Activated CD8-positive, alpha-beta T cell treated with anti-CD3 and anti-CD28 coated beads, Interleukin-2, amount 10 ng/mL, durations not matched to agents 7 days and 5 days (primary cell): ENCODE measurements around the gene CTNNB1. TPM values are rescaled to one million over a fixed set of nuclear protein-coding genes. Genes with fewer than 3 reads are reported as not detected.

Source experiments
- ATAC-seq: fragments of 150-1000 bp; cut with Tn5 transposase; one replicate; pipeline ENCODE4 v1.10.0; 2021; ENCODE audit warnings: moderate library complexity
- CTCF ChIA-PET: fragments of 350-600 bp; sonication (Branson Sonifier 250); formaldehyde crosslinking; loops from one replicate; lab custom pipeline; 2021; ENCODE audit warnings: antibody characterized with exemption; lab: Charles Lee
- POLR2A ChIA-PET: fragments of 350-600 bp; sonication (Branson Sonifier 250); formaldehyde crosslinking; loops from one replicate; lab custom pipeline; 2021; ENCODE audit warnings: antibody characterized with exemption; lab: Charles Lee
- DNase-seq: peaks from one replicate; pipeline ENCODE4 v3.0.0-alpha.2; 2020
- H3K27ac Mint-ChIP-seq: one replicate; pipeline ENCODE4 v1.8.0; 2021; ENCODE audit warnings: mild to moderate bottlenecking, mixed read lengths
- H3K27me3 Mint-ChIP-seq: one replicate; pipeline ENCODE4 v1.8.0; 2021; ENCODE audit warnings: low read depth, mixed read lengths
- H3K36me3 Mint-ChIP-seq: one replicate; pipeline ENCODE4 v1.8.0; 2021; ENCODE audit warnings: low read depth, mixed read lengths
- H3K4me1 Mint-ChIP-seq: one replicate; pipeline ENCODE4 v1.8.0; 2021; ENCODE audit warnings: low read depth, mixed read lengths
- H3K4me3 Mint-ChIP-seq: one replicate; pipeline ENCODE4 v1.8.0; 2021; ENCODE audit warnings: mild to moderate bottlenecking, mixed read lengths
- H3K9me3 Mint-ChIP-seq: one replicate; pipeline ENCODE4 v1.8.0; 2022; ENCODE audit warnings: mixed read lengths; ENCODE audit not compliant: insufficient read depth
- total RNA-seq, 2 experiments: library from RNA; stranded (reverse); gene quantifications; one replicate each; pipeline ENCODE4 v1.2.3, GENCODE V29; 2021

Gene CTNNB1
- total RNA-seq, 2 experiments from 2014 or later = 112 TPM

- Mint-ChIP-seq H3K27ac (no peak overlapping the region), H3K9me3 (no peaks in the 10 kb centered on the region), H3K4me1 (no peaks in the 10 kb centered on the region), H3K4me3 (no peak overlapping the region), H3K36me3 (peaks cover 41% of the 10 kb centered on the region), H3K27me3 (no peaks in the 10 kb centered on the region)
- ATAC-seq (no peak), DNase-seq (no peak)
- ChIA-PET CTCF (no interaction called here), POLR2A (no interaction called here)
Measured at GRCh38 chr3:41241800-41242571, 42.7 kb downstream of the CTNNB1 start.

GRCh38 chr3:41243183-41243582, 43.9 kb downstream of the CTNNB1 start:
- no peak for DNase-seq
- H3K4me1 Mint-ChIP-seq = no peaks in the 10 kb centered on the region
- POLR2A ChIA-PET = no interaction called here
- CTCF ChIA-PET = no interaction called here
- no peak for ATAC-seq
- no peak overlapping the region for H3K27ac Mint-ChIP-seq
- no peaks in the 10 kb centered on the region for H3K27me3 Mint-ChIP-seq
- H3K36me3 Mint-ChIP-seq = peaks cover 30% of the 10 kb centered on the region
- no peaks in the 10 kb centered on the region for H3K9me3 Mint-ChIP-seq
- H3K4me3 Mint-ChIP-seq = no peak overlapping the region

- ATAC-seq (peak; percentile 18), DNase-seq (no peak)
- ChIA-PET CTCF (interaction anchor here (1.3 kb wide), 1 partner anchor 662 kb away, joined by 3 read pairs; no protein-coding TSS in a partner anchor), POLR2A (no interaction called here)
- Mint-ChIP-seq H3K9me3 (no peaks in the 10 kb centered on the region), H3K36me3 (peaks cover 15% of the 10 kb centered on the region), H3K27me3 (no peaks in the 10 kb centered on the region), H3K4me1 (no peaks in the 10 kb centered on the region), H3K4me3 (no peak overlapping the region), H3K27ac (no peak overlapping the region)
Measured at GRCh38 chr3:41244620-41245336, 45.5 kb downstream of the CTNNB1 start.

GRCh38 chr3:41247055-41248004, 48.0 kb downstream of the CTNNB1 start:
- no peak overlapping the region for H3K4me3 Mint-ChIP-seq
- no peak for ATAC-seq
- DNase-seq = no peak
- ChIA-PET CTCF (no interaction called here), POLR2A (no interaction called here)
- H3K27me3 Mint-ChIP-seq = no peaks in the 10 kb centered on the region
- H3K36me3 Mint-ChIP-seq = peaks cover 2% of the 10 kb centered on the region
- no peak overlapping the region for H3K27ac Mint-ChIP-seq
- H3K4me1 Mint-ChIP-seq = no peaks in the 10 kb centered on the region
- no peaks in the 10 kb centered on the region for H3K9me3 Mint-ChIP-seq

- DNase-seq (no peak), ATAC-seq (no peak)
- Mint-ChIP-seq H3K36me3 (peaks cover 2% of the 10 kb centered on the region), H3K9me3 (no peaks in the 10 kb centered on the region), H3K4me1 (no peaks in the 10 kb centered on the region), H3K27ac (no peak overlapping the region), H3K4me3 (no peak overlapping the region), H3K27me3 (no peaks in the 10 kb centered on the region)
- CTCF ChIA-PET = no interaction called here
- POLR2A ChIA-PET = no interaction called here
Measured at GRCh38 chr3:41248525-41248924, 49.2 kb downstream of the CTNNB1 start.

- POLR2A ChIA-PET = no interaction called here
- Mint-ChIP-seq H3K36me3 (peaks cover 2% of the 10 kb centered on the region), H3K4me1 (no peaks in the 10 kb centered on the region), H3K27me3 (no peaks in the 10 kb centered on the region), H3K9me3 (no peaks in the 10 kb centered on the region), H3K4me3 (no peak overlapping the region), H3K27ac (no peak overlapping the region)
- CTCF ChIA-PET = no interaction called here
- ATAC-seq = no peak
- no peak for DNase-seq
Measured at GRCh38 chr3:41249318-41249717, 50.0 kb downstream of the CTNNB1 start.

- CTCF ChIA-PET = no interaction called here
Measured at GRCh38 chr3:41250825-41251224, 51.5 kb downstream of the CTNNB1 start.

GRCh38 chr3:41251593-41251992, 52.3 kb downstream of the CTNNB1 start:
- DNase-seq (no peak), ATAC-seq (no peak)
- Mint-ChIP-seq H3K27me3 (no peaks in the 10 kb centered on the region), H3K4me3 (no peak overlapping the region), H3K4me1 (no peaks in the 10 kb centered on the region), H3K36me3 (no peaks in the 10 kb centered on the region), H3K9me3 (no peaks in the 10 kb centered on the region), H3K27ac (no peak overlapping the region)
- CTCF ChIA-PET = no interaction called here
- POLR2A ChIA-PET = no interaction called here

More at GRCh38 chr3:41250825-41251224, 51.5 kb downstream of the CTNNB1 start:
- no peaks in the 10 kb centered on the region for H3K4me1 Mint-ChIP-seq
- H3K27ac Mint-ChIP-seq = no peak overlapping the region
- H3K27me3 Mint-ChIP-seq = no peaks in the 10 kb centered on the region
- no peak for DNase-seq
- ATAC-seq = no peak
- H3K9me3 Mint-ChIP-seq = no peaks in the 10 kb centered on the region
- H3K36me3 Mint-ChIP-seq = no peaks in the 10 kb centered on the region
- POLR2A ChIA-PET = no interaction called here
- H3K4me3 Mint-ChIP-seq = no peak overlapping the region

GRCh38 chr3:41258239-41258800, 59.0 kb downstream of the CTNNB1 start:
- no peaks in the 10 kb centered on the region for H3K9me3 Mint-ChIP-seq
- no peaks in the 10 kb centered on the region for H3K36me3 Mint-ChIP-seq
- ATAC-seq = no peak
- H3K27ac Mint-ChIP-seq = no peak overlapping the region
- DNase-seq = no peak
- ChIA-PET CTCF (no interaction called here), POLR2A (no interaction called here)
- H3K4me1 Mint-ChIP-seq = no peaks in the 10 kb centered on the region
- no peaks in the 10 kb centered on the region for H3K27me3 Mint-ChIP-seq
- no peak overlapping the region for H3K4me3 Mint-ChIP-seq

- Mint-ChIP-seq H3K27ac (no peak overlapping the region), H3K4me1 (no peaks in the 10 kb centered on the region), H3K4me3 (no peak overlapping the region), H3K27me3 (no peaks in the 10 kb centered on the region), H3K36me3 (no peaks in the 10 kb centered on the region), H3K9me3 (no peaks in the 10 kb centered on the region)
- ATAC-seq = no peak
- POLR2A ChIA-PET = interaction anchor here (0.7 kb wide), 1 partner anchor 46 kb away, joined by 3 read pairs; no protein-coding TSS in a partner anchor
- CTCF ChIA-PET = no interaction called here
- no peak for DNase-seq
Measured at GRCh38 chr3:41259449-41260062, 60.3 kb downstream of the CTNNB1 start.

GRCh38 chr3:41260063-41260450, 60.8 kb downstream of the CTNNB1 start:
- ATAC-seq = no peak
- Mint-ChIP-seq H3K4me3 (no peak overlapping the region), H3K36me3 (no peaks in the 10 kb centered on the region), H3K9me3 (no peaks in the 10 kb centered on the region), H3K27me3 (no peaks in the 10 kb centered on the region), H3K4me1 (no peaks in the 10 kb centered on the region), H3K27ac (no peak overlapping the region)
- DNase-seq = no peak
- ChIA-PET CTCF (no interaction called here), POLR2A (interaction anchor here (0.7 kb wide), 1 partner anchor 47 kb away, joined by 3 read pairs; no protein-coding TSS in a partner anchor)
